ENCODE data around the gene KLF6. TPM values are rescaled to one million over a fixed set of nuclear protein-coding genes. Genes with fewer than 3 reads are reported as not detected.

KLF6 gene
- polyA plus RNA-seq, 4 donors = 45.6 to 65.0 (median 50.9) TPM

GRCh38 chr10:3759397-3759796 lies 25.6 kb downstream of the KLF6 start:
- DNase-seq (ENCODE audit: low read depth in 4 of 4, low spot score in 3 of 4) = no peak

DNA sequence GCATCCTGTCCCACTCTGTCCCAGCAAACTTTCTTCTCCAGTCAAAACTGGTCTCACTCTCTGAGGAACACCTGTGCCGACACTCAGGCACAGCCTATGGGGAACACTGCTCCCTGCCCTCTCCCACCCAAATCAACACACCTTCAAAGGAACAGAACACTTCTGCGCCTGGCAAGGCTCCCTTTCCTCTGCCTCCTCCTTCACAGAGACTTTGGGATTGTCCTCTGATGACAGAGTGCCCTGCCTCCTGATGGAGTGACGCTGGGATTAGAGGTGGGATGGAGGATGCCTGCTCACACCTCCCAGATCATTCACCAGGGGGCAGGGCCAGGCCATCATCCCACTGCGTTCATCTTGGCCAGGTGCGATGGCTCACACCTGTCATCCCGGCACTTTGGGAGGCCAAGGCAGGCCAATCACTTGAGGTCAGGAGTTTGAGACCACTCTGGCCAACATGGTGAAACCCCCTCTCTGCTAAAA lies 26.5 kb downstream of the KLF6 start:
- DNase-seq (ENCODE audit: low read depth in 4 of 4, low spot score in 3 of 4) = no peak

DNA sequence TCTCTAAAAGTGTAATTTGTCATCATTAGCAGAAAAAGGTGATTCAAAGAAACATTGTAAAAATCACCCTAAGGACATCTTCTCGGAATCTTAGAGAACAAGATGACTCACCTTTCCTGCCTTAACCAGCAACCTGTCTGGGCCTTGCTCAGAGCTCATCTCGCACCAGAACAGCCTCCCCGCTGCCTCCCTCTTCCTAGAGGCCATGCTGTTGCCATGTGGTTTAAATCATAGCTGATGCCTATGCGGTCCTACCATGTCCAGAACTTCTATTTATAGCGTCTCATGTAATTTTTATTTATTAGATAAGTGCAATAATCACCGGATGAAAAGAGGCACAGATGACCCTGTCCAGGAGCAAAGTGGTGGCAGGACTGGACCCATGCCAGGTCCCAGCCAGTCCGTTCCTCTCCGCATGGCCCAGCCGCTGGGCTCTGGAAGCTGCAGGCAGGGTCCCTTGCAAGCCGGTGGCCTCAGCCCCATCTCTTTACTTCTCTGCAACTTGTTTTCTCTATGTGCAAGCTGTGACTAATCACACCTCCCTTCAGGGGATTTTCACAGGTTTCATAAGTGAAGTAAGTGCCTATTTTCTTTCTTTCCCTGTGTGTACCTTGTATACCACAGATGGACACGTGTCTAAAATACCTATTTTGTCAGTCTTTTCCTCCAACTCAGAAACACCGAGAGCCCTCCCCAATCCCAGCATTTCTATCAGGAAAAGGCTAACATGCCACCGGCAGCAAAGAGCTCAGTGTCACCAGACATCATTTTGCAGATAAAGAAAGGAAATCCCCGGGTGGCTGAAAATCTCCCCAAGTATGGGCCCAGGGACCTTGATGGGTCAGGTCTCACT lies 27.1 kb downstream of the KLF6 start:
- DNase-seq (ENCODE audit: low read depth in 4 of 4, low spot score in 3 of 4) = no peak

GRCh38 chr10:3757250-3757637 lies 27.8 kb downstream of the KLF6 start:
- no peak for DNase-seq (ENCODE audit: low read depth in 4 of 4, low spot score in 3 of 4)

DNA sequence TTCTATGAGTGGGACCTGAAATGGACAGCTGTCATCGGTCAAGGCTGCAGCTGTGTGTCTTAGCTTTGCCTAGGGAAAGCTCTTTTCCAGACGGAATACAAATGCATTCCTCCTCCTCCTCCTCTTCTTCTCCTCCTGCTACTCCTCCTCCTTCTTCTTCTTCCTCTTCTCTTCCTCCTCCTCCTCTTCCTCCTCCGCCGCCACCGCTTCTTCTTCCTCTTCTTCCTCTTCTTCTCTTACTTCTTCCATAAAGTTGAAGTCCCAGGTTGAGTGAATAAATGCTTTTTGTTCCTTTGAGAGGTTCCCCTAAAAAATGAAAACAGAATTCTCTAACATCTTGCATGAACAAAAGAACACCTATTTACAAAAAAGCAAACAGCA lies 28.7 kb downstream of the KLF6 start:
- no peak for DNase-seq (ENCODE audit: low read depth in 4 of 4, low spot score in 3 of 4)

DNA sequence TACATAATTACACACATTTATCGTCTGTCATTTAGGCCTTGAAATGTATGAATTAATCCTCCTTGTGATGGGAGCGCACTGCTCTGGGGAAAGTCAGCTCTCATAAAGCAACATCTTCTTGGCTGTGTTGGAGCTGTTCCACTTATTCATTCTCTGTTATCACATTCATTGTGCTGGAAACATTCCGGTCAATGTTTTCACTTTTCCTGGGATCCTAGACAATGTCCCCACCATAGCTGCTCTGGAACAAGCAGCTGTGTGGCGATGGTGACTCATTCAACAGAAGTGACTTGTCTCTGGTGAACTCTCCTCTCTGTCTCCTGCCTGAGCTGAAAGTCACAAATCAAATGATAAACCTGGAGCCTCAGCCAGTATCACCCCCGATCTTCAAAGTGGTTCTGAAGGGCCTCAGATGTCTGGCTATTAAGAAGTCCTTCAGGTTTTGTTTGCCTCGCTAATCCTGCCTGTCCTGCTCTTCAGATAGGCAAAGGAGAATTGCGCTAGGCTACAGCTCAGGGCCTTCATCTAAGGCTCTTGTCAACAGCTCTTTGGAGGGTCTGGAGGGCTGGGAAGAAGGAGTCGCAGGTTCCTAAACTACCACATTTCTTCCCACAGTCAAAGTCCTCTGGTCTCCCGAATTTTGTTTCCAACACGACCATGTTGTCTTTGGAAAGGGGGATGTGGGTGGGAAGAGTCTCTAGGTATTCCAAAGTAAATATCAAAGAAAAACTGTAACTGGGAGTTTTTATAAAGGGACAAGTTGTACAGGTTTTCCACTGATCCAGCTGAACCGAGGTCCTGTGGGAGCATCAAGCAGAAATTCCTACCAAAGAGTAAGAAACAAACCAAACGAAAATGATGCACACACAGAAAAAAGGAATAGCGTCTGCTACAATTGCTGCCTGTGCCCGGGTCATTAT lies 29.3 kb downstream of the KLF6 start:
- DNase-seq (ENCODE audit: low read depth in 4 of 4, low spot score in 3 of 4) = no peak

DNA sequence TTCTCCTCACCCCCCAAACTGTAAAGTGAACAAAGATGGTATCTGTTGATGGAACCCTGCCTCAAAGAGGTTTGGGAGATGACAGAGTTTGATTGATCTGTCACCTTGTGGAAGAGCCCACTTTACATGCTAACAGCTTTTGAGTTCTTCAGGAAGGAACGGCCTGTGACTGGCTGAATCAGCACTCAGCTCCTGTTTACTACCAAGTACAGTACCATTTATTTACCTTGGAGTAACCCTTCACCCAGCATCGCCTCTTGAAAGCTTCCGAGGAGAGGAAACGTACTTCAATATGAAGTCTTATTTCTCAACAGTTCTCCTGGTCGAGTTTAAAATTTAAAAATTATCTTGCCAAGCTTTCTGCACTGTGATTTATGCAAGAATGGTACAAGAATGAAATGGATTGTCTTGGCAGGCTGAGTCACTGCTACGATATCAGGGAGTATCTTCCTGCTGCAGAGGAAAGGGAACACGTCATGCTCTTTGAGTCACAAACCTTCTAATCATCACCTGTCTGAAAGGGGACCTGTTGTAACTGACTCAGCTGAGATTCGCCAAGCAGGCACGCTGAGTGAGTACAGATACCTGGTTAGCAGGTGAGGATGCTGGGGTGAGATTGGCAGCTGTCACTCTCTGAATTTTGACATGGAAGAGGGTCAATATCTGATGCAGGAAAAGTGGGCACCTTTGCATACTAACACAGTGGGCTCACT lies 30.1 kb downstream of the KLF6 start:
- DNase-seq (ENCODE audit: low read depth in 4 of 4, low spot score in 3 of 4) = no peak

- DNase-seq (ENCODE audit: low read depth in 4 of 4, low spot score in 3 of 4) = no peak
These were observed 34.2 kb downstream of the KLF6 start for GRCh38 chr10:3750854-3751253.

DNA sequence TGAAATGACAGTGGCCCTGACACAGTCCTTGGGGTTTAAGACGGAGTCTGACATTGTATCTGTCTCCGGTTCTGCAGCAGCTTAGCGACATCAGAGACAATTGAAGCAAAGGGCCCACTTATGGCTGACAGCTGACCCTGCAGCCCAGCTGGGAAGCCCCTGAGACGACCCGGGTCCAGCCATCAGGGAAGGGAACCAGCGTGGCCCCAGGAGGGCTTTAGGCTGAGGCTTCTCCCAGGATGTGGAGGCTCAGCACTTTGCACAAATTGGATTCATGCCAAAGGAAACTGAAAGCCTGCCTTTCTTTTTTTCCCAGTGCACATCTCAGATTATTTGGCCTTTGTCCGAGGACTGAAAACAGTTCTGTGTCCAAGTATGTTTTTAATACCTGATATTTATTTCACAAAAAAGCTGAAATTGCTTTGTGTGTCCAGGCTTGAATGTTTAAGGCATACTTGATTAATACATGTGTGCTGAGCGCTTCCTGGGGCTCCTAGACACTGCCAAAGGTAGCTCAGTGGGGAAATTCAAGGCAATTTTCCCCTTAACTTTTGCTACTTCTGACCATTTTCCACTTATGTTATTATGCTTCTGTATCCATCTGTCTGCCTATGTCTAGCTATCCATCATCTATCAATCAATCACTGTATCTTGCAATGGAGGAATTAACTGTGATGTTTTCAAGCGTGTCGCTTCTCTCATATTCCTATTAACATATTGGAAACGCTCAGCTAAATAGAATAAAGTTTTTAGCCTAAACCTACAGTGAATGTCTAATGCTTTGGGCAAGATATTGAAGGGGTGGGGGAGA lies 34.8 kb downstream of the KLF6 start:
- no peak for DNase-seq (ENCODE audit: low read depth in 4 of 4, low spot score in 3 of 4)

GRCh38 chr10:3749600-3749999 lies 35.4 kb downstream of the KLF6 start:
- DNase-seq (ENCODE audit: low read depth in 4 of 4, low spot score in 3 of 4) = no peak

GRCh38 chr10:3749011-3749410 lies 36.0 kb downstream of the KLF6 start:
- no peak for DNase-seq (ENCODE audit: low read depth in 4 of 4, low spot score in 3 of 4)

DNA sequence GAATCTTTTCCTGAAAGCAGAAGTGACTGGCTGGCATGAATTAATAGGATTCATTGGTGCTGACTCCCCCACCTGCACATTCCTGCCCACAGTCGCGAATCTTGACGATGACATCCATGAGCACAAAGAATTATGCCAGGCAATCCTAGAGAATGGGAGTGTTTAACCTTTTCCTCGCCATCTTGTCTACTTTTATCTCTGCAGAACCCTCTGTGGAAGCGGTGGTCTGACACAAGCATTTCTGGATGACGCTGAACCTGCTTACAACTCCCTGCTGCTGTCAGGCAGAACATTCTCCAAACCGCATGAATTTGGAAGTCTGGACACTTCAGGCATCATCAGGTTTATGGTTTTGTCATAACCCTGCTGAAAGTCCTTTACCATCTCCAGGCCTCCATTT lies 36.5 kb downstream of the KLF6 start:
- no peak for DNase-seq (ENCODE audit: low read depth in 4 of 4, low spot score in 3 of 4)

DNA sequence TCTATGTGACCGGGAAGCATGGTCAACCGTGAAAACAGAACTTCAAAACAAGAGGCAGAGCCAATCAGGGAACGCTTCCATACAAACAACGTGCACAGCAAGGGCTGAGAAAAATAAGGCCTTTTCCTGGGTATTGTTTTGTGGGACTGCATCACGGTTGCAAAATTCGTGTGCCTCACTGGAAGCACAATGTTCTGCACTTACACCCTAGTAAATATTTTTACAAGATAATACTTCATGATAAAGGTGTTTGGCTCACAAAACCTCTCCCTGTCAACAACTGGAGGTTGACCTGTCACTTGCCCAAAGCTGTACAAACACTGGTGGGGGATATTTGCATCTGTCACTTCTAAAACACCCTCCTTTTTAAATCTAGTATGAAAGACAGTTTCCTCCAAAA lies 37.0 kb downstream of the KLF6 start:
- no peak for DNase-seq (ENCODE audit: low read depth in 4 of 4, low spot score in 3 of 4)

- DNase-seq (ENCODE audit: low read depth in 4 of 4, low spot score in 3 of 4) = no peak
These were observed 37.6 kb downstream of the KLF6 start for GRCh38 chr10:3747248-3747960.

GRCh38 chr10:3746634-3747033 lies 38.4 kb downstream of the KLF6 start:
- no peak for DNase-seq (ENCODE audit: low read depth in 4 of 4, low spot score in 3 of 4)

GRCh38 chr10:3745521-3745920 lies 39.5 kb downstream of the KLF6 start:
- DNase-seq (ENCODE audit: low read depth in 4 of 4, low spot score in 3 of 4) = no peak

- DNase-seq (ENCODE audit: low read depth in 4 of 4, low spot score in 3 of 4) = no peak
These were observed 43.1 kb downstream of the KLF6 start for GRCh38 chr10:3741688-3742461.

DNA sequence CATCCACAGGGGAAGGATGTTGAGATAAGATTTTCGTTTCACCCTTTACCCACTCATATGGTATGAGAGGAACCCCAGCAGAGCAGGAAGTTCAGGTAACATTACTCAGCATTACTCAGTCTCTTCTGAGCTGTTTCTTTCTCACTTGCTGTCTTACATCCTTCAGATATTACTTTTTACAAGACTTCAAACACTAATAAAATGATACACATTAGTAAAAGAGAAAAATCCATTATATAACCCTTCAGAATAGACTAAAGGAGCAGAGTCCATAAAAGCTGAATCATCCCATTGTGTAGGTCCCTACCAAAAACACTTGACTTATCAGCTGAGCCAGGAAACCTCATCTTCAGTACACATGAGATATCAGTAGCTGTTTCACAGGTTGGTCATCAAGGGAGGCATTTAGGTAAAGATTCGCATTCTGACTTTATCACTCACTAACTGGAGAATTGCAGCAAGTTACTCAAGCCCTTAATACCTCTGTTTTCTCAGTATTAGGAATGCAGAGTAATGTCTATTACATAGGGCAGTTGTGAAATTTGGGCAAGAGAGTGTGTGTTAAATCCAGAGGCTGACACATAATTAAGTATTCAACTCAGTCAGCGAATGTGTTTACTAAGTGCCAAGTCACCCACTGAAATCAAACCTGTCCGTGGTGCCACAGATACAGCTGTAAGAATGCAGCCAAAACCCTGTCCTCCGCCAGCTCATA lies 44.7 kb downstream of the KLF6 start:
- no peak for DNase-seq (ENCODE audit: low read depth in 4 of 4, low spot score in 3 of 4)
